ENCODE data around the gene EPX.

DNA sequence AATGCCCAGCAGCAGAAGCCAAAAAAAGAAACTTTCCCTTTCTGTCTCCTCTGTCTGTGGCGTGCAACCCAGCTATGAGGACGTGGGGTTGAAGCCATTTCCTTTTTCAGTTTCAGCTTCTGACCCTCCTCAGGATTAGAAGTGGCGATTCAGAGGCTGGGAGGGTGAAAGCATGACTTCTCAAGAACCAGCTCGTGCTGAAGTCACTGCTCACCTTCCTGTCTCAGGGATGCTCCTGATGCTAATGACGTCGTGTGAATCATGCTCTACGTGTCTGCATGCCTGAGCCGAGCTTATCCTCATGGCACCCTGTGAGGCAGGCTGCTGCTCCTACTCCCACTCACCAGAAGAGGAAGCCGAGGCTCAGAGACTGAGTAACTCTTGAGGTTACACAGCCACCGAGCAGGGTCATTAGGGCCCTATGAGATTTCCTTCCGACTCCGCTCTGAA is 40.2 kb downstream of the EPX start:
- TF ChIP-seq, protein P1, sequence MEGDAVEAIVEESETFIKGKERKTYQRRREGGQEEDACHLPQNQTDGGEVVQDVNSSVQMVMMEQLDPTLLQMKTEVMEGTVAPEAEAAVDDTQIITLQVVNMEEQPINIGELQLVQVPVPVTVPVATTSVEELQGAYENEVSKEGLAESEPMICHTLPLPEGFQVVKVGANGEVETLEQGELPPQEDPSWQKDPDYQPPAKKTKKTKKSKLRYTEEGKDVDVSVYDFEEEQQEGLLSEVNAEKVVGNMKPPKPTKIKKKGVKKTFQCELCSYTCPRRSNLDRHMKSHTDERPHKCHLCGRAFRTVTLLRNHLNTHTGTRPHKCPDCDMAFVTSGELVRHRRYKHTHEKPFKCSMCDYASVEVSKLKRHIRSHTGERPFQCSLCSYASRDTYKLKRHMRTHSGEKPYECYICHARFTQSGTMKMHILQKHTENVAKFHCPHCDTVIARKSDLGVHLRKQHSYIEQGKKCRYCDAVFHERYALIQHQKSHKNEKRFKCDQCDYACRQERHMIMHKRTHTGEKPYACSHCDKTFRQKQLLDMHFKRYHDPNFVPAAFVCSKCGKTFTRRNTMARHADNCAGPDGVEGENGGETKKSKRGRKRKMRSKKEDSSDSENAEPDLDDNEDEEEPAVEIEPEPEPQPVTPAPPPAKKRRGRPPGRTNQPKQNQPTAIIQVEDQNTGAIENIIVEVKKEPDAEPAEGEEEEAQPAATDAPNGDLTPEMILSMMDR (IDR thresholded peaks at IDR 0.05; ENCODE audit: poor library complexity): no peak
- TF ChIP-seq EZH2 (IDR thresholded peaks at IDR 0.05; ENCODE audit: borderline replicate concordance): no peak

All from hepatocyte (in vitro differentiated cells).